ENCODE results near the gene RFNG. TPM values are rescaled to one million over a fixed set of nuclear protein-coding genes. Genes with fewer than 3 reads are reported as not detected.

Gene RFNG
- total RNA-seq, 4 donors from 2014 or later, result 36.0 to 49.0 (median 38.3) TPM

- Histone ChIP-seq H3K27me3 (no peaks in the 10 kb centered on the region), H3K36me3 (no peaks in the 10 kb centered on the region), H3K9me3 (no peaks in the 10 kb centered on the region), H3K4me1 (peaks cover 10 to 37% of the 10 kb centered on the region in 2 donors), H3K4me3 (replicated peaks in 1 of 3) (no peak overlapping the region), H3K27ac (no peak overlapping the region)
- intact Hi-C loops (cut with DNase I), result no loop called here
- 84 to 94% methylated on average over 8 to 16 of the region's 32 CpGs for WGBS, 2 donors
- DNase-seq, result no peak
- no peak for TF ChIP-seq CTCF (IDR thresholded peaks at IDR 0.05)
- no peak for TF ChIP-seq POLR2A (IDR thresholded peaks at IDR 0.05)
Measured at GRCh38 chr17:82000803-82001570, 50.6 kb downstream of the RFNG start.

- TF ChIP-seq CTCF (IDR thresholded peaks at IDR 0.05) (no peak), POLR2A (IDR thresholded peaks at IDR 0.05) (no peak)
- Histone ChIP-seq H3K9me3 (no peaks in the 10 kb centered on the region), H3K27me3 (no peaks in the 10 kb centered on the region), H3K4me3 (replicated peaks in 1 of 3) (no peak overlapping the region), H3K27ac (no peak overlapping the region), H3K4me1 (peaks cover 13 to 44% of the 10 kb centered on the region in 2 donors), H3K36me3 (no peaks in the 10 kb centered on the region)
- WGBS, 2 donors, result 75 to 91% methylated on average over 21 to 35 of the region's 36 CpGs
- peak; percentile 35 to 36 for DNase-seq
- intact Hi-C loops (cut with DNase I), result no loop called here
Measured at GRCh38 chr17:81999976-82000802, 51.4 kb downstream of the RFNG start.

GRCh38 chr17:81999587-81999975 lies 52.0 kb downstream of the RFNG start:
- no peak for TF ChIP-seq CTCF (IDR thresholded peaks at IDR 0.05)
- TF ChIP-seq POLR2A (IDR thresholded peaks at IDR 0.05), result no peak
- intact Hi-C loops (cut with DNase I), result no loop called here

GRCh38 chr17:81998691-81999438 lies 52.7 kb downstream of the RFNG start:
- Histone ChIP-seq H3K4me3 (replicated peaks in 1 of 3) (no peak overlapping the region), H3K36me3 (no peaks in the 10 kb centered on the region), H3K27ac (no peak overlapping the region), H3K9me3 (no peaks in the 10 kb centered on the region), H3K4me1 (peaks cover 25 to 50% of the 10 kb centered on the region in 2 donors), H3K27me3 (no peaks in the 10 kb centered on the region)
- WGBS, 2 donors, result 75 to 84% methylated on average over 10 to 12 of the region's 14 CpGs
- peak in 1 of 2 donors; percentile 27 for DNase-seq
- TF ChIP-seq CTCF (IDR thresholded peaks at IDR 0.05) (no peak), POLR2A (IDR thresholded peaks at IDR 0.05) (no peak)
- intact Hi-C loops (cut with DNase I), result no loop called here

More at GRCh38 chr17:81999587-81999975, 52.0 kb downstream of the RFNG start:
- H3K4me3 ChIP-seq (replicated peaks in 1 of 3), result no peak overlapping the region
- no peaks in the 10 kb centered on the region for H3K36me3 ChIP-seq
- WGBS, 2 donors, result 38 to 44% methylated on average over 7 to 12 of the region's 12 CpGs
- H3K27me3 ChIP-seq, result no peaks in the 10 kb centered on the region
- DNase-seq, result peak; percentile 55 to 59
- H3K9me3 ChIP-seq, result no peaks in the 10 kb centered on the region
- H3K27ac ChIP-seq, result no peak overlapping the region
- H3K4me1 ChIP-seq, result peaks cover 19 to 49% of the 10 kb centered on the region in 2 donors

Data from thyroid gland (tissue), 4 donors.